Loucy (cell line): ENCODE results near the gene SLC25A21.

Experiments
- EZH2phosphoT487 ChIP-seq: fragments of 200-600 bp; IDR thresholded peaks from 2 replicates; pipeline ENCODE4 v1.6.1; 2018; ENCODE audit warnings: antibody characterized with exemption, mild to moderate bottlenecking, moderate library complexity, borderline replicate concordance
- TF ChIP-seq, protein P1 (sequence below): fragments of 200-600 bp; sonication (generic); conservative IDR thresholded peaks from 2 replicates; pipeline ENCODE4 v1.5.1; 2014; ENCODE audit warnings: mild to moderate bottlenecking, antibody characterized with exemption, low read length

- TF ChIP-seq EZH2phosphoT487: no peak
- TF ChIP-seq, protein P1, sequence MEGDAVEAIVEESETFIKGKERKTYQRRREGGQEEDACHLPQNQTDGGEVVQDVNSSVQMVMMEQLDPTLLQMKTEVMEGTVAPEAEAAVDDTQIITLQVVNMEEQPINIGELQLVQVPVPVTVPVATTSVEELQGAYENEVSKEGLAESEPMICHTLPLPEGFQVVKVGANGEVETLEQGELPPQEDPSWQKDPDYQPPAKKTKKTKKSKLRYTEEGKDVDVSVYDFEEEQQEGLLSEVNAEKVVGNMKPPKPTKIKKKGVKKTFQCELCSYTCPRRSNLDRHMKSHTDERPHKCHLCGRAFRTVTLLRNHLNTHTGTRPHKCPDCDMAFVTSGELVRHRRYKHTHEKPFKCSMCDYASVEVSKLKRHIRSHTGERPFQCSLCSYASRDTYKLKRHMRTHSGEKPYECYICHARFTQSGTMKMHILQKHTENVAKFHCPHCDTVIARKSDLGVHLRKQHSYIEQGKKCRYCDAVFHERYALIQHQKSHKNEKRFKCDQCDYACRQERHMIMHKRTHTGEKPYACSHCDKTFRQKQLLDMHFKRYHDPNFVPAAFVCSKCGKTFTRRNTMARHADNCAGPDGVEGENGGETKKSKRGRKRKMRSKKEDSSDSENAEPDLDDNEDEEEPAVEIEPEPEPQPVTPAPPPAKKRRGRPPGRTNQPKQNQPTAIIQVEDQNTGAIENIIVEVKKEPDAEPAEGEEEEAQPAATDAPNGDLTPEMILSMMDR: no peak
Measured at GRCh38 chr14:37153005-37153404, 19.4 kb downstream of the SLC25A21 start.
